LoVo (cell line): Measurements from ENCODE around the gene YAP1.
"Not testable (repeated sequence)": the region's sequence is repeated elsewhere in the genome, so short reads cannot be mapped to it uniquely, and the experiment has no call there.

Source experiments
- DNase-seq: peaks from one replicate; pipeline ENCODE4 v3.0.0-alpha.2; 2016; ENCODE audit warnings: low spot score

Gene YAP1

DNA sequence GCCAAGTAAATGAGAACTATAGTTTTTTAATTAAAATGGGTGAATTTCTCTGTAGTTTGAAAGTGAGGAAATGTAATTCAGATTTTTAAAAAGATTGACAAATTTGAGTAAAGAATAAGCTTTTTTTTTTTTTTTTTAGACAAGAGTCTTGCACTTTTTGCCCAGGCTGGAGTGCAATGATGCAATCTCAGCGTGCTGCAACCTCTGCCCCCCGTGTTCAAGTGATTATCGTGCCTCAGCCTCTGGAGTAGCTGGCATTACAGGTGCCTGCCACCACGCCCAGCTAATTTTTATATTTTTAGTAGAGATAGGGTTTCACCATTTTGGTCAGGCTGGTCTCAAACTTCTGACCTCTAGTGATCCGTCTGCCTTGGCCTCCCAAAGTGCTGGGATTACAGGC, 90.1 kb downstream of the YAP1 start:
- DNase-seq, result not testable (repeated sequence)

DNA sequence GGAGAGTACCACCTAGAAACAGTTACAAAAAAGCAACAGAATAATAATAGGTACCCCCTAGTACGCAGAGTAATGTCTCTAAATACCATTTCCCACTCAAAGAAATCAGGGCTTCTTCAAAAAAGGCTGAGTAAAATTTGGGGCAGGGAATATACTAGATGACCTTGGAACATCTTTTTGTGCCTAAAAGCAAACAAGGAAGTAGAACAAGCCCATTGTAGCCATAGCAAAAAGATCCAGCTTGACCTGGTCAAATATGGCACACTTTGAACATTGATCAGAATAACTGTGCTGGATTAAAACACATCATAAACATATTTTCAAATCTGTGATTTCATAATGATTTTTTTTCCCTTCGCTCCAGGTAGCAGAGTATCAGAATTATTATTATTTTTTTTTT, 91.5 kb downstream of the YAP1 start:
- no peak for DNase-seq

- DNase-seq, result no peak
These were observed 92.7 kb downstream of the YAP1 start for GRCh38 chr11:102202972-102203371.

GRCh38 chr11:102204174-102204573, 93.9 kb downstream of the YAP1 start:
- no peak for DNase-seq

DNA sequence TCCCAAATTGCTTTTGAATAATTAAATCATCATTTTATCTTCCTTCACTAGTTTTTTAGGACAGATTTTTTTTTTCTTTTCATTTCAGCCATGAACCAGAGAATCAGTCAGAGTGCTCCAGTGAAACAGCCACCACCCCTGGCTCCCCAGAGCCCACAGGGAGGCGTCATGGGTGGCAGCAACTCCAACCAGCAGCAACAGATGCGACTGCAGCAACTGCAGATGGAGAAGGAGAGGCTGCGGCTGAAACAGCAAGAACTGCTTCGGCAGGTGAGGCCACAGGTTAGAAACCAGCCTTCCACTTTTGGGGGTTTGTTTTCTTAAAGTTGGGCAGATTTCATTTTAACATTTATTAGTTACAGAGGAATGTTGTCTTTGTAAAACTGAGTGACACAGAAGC, 95.6 kb downstream of the YAP1 start:
- DNase-seq, result no peak

DNA sequence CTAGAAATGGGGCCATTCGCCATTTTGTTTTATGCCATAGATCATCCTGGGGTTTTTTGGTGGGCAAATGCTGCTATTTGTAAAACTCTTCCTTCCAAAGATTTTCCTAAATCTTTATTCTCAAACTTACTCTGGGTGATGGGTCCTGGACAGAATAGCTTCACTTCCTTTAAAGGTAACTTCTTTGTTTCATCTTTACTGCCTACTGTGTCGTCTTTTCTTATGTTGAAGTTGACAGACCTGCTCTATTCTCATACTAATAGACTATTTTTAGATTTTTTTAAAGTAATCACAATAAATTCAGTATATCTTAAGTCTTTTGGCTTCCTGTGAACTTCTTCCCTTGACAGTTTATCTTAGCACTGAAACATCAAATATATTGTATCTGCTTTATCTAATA, 98.6 kb downstream of the YAP1 start:
- no peak for DNase-seq

DNA sequence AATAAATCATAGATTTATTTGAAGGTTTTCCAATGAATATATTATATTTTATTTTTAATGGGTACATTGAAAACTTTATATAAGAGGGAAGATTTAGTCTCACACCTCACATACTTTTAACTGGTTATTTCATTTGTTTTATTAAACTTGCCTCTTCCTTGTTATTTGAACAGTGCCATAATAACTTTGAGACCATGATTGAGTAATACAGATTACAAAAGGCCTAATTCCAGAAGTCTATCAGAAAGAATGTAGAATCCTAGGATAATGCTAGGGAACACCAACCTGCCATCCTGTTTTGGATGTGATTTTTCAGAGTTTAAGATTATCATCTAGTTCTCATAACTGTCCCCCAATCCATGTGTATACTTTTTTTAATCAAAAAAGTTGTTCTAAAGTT, 104.4 kb downstream of the YAP1 start:
- no peak for DNase-seq

GRCh38 chr11:102216433-102217075, 106.3 kb downstream of the YAP1 start:
- DNase-seq, result no peak

DNA sequence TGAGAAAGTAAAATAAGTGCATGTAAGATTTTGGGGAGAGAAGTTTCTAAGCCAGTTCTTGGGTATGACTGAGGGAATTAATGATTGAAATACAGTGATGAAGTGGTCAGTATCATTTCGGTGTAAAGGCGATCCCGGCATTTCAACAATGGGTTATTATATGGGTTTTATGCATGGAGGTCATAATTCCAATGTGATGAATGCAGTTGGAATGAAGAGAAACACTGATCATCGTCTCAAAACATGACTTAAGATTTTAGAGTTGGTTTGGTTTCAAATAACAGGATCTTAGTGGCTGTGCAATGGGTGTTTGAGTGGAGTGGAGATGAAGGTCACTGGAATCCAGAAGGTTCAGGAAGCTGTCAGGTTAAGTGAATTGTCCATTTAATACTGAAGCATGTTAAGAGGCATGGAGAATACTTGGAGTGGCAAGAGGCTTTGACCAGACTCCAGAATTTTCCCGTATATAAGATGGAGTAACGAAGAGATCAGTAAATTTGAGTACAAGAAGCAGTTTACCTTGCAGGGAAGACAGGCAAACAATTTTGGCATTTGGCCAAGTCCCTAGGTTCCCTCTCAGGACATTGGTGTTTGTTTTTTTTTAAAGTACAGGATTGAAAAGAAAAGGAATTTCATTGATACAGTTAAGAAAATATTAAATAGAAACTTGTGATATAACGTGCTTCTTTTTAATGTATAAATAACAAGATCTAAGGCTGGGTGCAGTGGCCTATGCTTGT, 110.7 kb downstream of the YAP1 start:
- DNase-seq, result no peak

DNA sequence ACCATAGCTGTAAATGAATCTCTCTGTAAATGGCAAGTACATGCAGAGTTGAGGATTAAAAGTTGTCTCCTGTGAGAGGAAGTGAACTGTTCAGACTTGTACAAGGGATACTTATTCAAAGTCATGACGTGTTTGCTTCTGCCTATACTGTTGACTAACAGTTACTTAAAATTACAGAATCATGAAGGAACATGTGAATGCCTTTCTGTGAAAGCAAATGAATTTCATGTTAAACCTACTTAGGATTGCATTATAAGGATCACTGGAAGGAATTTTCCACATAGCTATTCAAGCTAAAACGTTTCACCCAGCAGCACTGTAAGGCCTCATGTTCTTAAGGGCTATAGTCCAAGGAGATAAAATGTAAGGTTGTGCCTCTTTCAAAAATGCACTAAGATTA, 113.6 kb downstream of the YAP1 start:
- DNase-seq, result no peak

DNA sequence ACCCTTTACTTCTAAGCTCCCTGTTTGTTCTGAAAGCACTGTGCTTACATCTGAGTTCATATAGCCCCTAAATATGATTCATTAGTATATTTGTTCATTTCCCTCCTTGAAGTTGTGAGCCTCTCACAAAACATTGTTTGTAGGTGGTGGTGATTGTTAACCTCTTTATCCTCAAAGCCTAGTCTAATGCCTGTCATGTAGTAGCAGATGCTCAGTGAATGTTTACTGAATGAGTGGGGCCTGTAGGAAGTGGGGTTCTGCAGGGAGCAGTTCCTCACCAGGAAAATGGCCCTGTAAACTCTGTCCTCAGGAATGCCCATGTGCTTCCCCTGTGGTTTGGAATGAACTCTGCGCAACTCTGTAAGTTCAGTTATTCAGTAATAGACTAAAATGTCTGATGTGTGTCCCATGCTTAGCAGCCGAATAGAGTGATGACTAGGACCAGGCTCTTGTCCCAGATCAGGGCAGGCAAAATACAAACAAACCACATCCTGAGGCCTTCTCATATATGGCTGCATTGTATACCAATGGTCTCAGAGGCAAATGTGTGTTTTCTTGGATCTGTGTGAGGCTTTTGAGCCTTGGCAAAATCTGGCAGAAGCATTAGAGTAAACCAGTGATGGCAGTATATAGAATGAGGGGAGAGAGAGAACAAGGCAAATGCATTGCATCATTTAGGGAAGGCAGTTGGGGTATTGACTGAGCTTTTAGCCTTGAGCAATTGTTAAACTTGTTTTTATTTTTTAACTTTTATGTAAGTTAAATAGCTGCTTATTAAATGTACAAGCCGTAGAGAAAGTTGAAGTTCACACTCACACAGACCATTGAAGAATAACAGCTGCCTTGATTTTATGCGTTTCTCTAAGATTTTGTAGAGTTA, 115.7 kb downstream of the YAP1 start:
- DNase-seq, result no peak

DNA sequence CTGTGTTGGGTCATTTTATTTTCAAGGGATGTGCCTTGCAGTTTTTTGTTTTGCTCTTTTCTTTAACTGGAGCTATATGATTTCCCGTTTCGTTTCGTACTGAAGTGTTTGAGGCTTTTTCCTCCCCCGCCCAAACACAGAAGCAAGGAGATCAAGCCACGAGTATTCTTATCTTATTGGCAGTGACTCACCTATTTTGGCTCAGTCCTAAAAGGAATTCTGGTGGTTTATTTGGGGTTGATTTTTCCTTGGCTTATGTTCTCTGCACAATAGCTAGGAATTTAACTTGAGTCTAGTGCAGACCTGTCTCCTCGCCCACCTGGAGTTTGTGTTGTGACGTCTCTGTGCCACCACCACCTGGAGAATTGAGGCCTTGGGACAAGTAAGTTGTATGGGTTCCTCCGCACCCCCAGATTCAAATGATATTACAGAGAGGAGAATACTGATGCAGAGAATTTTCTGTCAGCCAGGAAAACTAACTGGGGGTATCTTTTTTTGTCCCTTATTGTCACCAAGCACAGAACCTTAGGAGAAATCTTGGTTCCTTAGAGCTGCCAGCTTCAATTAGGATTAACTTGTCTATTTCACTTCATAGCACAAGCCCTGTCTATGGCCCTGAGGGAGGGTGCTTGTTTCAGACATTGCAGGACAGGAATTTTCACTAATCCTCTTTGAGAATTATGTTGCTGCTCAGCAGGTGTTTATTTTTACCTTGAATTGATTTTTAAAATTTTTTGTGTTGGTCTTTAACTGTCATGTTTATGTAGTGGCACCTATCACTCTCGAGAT, 116.6 kb downstream of the YAP1 start:
- DNase-seq, result peak; percentile 30

GRCh38 chr11:102229510-102230123, 119.4 kb downstream of the YAP1 start:
- no peak for DNase-seq

- DNase-seq, result no peak
These were observed 119.9 kb downstream of the YAP1 start for GRCh38 chr11:102230186-102230585.

GRCh38 chr11:102230911-102231310, 120.7 kb downstream of the YAP1 start:
- DNase-seq, result no peak

GRCh38 chr11:102234779-102235439, 124.7 kb downstream of the YAP1 start:
- DNase-seq, result no peak

- DNase-seq, result no peak
These were observed 127.0 kb downstream of the YAP1 start for GRCh38 chr11:102237096-102237735.

DNA sequence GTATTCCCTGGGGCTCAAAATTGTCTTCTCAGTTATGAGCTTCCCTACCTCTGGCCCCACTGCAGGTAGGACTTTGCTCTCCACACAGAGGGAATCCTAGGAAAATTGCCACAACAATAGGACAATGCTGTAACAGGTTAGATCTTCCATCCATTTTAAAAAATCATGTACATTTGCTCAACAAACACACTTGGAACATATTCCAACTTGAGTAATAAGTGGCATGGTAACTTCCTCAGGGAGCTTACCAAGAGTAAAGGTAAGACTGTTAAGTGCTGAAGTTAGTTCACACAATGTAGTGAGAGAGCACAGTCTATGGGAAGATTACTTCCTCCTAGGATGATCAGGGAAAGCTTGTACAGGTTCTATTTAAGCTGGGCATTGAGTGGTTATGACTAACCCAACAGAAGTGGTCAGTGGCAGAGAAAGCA, 128.2 kb downstream of the YAP1 start:
- no peak for DNase-seq

- no peak for DNase-seq
These were observed 129.2 kb downstream of the YAP1 start for GRCh38 chr11:102239448-102239847.

DNA sequence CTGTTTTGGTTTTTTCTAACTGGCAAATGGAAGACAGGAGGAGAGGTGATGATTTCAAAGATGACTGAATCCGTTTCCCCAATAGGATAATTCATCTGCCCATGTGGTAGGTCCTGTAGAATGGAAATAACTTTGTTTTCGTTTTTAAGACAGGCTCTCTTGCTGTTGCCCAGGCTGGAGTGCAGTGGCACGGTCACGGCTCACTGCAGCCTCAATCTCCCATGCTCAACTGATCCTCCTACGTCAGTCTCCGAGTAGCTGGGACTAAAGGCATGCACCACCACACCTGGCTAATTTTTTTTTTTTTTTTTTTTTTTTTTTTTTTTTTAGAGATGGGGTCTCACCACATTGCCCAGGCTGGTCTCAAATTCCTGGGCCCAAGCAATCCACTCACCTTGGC, 129.7 kb downstream of the YAP1 start:
- DNase-seq, result no peak

DNA sequence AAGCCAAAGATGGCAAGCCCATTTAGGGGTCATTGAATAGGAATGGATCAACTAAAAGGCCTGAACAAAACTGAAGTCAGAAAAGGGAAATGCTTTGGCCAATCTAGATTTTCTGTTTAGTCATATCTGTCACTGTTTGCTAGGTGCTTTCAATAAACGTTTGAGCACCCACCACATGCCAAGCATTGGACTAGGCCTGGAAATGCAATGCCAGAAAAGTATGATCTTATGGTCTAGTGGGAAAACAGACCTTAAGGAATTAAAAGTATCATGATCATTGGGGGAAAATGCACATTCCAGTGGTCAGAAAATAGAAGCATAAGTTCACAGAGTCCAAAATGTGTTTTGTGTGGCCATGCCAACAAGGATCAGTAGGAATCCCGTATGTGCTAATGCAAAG, 130.3 kb downstream of the YAP1 start:
- no peak for DNase-seq
